Fibroblast of mammary gland (primary cell): Measurements from ENCODE around the gene FMN1.

ENCODE experiments used
- DNase-seq: peaks from one replicate; pipeline ENCODE4 v3.0.0-alpha.2; 2010; ENCODE audit warnings: low read depth
- H3K4me3 ChIP-seq: 2 replicates; pipeline ENCODE4 v1.5.1; 2011; ENCODE audit warnings: low read depth, mild to moderate bottlenecking, low read length, moderate library complexity; ENCODE audit not compliant: control insufficient read depth
- TF ChIP-seq, protein P1 (sequence below): conservative IDR thresholded peaks from 2 replicates; pipeline ENCODE4 v1.5.1; 2011; ENCODE audit warnings: low read depth, low read length, inconsistent platforms; ENCODE audit not compliant: control insufficient read depth, insufficient read depth

Gene FMN1

DNA sequence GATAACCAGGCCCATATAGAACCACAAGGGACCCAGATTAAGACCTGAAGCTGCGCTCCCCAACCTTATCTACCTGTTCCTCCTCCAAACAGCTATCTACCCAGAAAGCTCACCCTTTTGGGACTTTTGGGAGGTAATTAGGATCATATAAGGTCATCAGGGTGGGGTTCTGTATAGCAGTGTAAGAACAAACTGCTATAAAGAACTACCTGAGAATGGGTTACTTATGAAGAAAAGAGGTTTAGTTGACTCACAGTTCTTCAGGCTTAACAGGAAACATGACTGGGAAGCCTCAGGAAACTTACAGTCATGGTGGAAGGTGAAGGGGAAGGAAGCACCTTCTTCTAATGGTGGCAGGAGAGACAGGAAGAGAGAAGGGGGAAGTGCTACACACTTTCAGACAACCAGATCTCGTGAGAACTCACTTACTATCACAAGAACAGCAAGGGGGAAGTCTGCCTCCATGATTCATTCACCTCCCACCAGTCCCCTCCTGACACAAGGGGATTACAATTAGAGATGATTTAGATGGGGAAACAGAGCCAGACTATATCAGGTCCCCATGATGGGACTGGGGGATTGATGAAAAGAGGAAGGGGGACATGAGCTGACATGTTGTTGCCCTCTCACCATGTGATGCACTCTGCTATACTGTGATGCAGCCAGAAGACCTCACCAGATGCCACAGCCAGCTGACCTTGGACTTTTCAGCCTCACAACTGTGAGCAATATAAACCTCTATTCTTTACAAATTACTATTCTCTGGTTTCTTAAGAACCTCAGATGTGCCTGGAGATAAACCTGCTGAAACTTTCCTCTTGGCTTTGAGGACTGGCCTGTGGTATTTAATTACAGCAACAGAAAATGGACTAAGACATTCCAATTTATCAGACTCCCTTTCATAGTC, 15.3 kb upstream of the FMN1 start:
- H3K4me3 ChIP-seq: no peak overlapping the region
- no peak for DNase-seq
- TF ChIP-seq, protein P1, sequence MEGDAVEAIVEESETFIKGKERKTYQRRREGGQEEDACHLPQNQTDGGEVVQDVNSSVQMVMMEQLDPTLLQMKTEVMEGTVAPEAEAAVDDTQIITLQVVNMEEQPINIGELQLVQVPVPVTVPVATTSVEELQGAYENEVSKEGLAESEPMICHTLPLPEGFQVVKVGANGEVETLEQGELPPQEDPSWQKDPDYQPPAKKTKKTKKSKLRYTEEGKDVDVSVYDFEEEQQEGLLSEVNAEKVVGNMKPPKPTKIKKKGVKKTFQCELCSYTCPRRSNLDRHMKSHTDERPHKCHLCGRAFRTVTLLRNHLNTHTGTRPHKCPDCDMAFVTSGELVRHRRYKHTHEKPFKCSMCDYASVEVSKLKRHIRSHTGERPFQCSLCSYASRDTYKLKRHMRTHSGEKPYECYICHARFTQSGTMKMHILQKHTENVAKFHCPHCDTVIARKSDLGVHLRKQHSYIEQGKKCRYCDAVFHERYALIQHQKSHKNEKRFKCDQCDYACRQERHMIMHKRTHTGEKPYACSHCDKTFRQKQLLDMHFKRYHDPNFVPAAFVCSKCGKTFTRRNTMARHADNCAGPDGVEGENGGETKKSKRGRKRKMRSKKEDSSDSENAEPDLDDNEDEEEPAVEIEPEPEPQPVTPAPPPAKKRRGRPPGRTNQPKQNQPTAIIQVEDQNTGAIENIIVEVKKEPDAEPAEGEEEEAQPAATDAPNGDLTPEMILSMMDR: no peak

DNA sequence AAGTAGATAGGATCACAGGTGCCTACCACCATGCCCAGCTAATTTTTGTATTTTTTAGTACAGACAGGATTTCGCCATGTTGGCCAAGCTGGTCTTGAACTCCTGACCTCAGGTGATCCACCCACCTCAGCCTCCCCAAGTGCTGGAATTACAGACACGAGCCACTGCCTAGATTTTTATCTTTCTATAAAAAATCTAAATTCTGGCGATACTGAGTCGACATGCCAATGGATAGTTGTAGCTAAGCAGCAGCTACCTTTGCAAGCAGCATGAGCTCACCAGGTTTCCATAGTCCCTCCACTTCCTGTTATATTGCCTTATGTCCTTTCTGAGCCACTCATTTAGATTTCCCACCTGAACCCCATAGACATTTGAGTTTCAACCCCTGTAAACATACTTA, 13.1 kb upstream of the FMN1 start:
- no peak for DNase-seq
- H3K4me3 ChIP-seq: no peak overlapping the region
- TF ChIP-seq, protein P1: no peak

DNA sequence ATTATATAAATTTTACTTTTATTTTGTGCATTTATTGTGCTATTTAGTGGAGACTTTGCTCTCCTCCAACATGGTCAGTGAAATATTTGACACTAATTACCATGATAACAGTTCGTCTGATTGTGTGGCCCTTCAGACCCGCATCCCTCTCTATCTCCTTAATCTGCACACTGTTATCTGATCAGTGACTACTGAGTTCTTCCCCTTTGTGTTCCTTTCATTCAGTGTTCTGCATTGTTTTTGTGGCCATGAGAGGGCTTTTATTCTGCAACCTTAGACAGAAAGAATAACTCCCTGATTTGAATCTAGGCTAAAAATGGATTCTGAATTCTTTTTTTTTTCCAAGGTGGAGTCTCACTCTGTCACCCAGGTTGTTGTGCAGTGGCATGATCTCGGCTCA, 11.9 kb upstream of the FMN1 start:
- no peak overlapping the region for H3K4me3 ChIP-seq
- TF ChIP-seq, protein P1: no peak
- DNase-seq: no peak

DNA sequence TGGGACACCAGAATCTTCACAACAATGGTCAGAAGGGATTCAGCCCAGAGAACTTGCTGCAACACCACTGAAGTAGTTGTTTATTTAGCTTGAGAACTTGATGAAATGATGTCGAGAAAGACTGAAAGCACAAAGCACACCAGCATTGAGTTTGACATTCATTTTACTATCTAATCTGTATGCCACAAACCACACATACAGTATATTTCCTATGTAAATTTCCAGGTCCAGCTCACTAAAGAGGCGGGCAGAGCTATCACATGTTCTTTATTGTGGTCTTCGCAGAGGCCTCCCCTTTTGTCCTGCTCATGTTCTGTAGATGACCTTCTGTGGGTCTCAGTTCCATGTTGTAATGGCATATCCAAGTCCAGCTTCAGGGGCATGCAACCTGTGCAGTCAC, 10.4 kb upstream of the FMN1 start:
- no peak for DNase-seq
- TF ChIP-seq, protein P1: no peak
- H3K4me3 ChIP-seq: no peak overlapping the region

DNA sequence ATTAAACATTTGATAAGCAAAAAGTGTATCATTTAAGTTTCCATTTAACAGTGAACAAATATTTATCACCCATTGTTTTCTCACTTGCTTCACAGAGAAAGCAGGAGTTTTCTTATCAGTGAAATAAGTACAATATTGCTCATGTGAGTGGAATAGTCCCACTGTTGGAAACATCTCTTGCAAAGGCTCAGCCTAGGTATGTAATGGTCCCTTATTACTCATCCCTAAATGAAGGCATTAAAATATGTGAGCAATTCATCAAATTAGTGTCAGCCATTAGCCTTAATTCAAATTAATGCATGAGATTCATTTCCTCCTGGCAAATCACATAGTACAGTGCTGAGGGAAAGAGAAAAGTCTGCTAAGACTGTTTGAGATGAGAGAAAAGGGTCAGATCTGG, 9.6 kb upstream of the FMN1 start:
- TF ChIP-seq, protein P1: no peak
- DNase-seq: no peak
- H3K4me3 ChIP-seq: no peak overlapping the region

DNA sequence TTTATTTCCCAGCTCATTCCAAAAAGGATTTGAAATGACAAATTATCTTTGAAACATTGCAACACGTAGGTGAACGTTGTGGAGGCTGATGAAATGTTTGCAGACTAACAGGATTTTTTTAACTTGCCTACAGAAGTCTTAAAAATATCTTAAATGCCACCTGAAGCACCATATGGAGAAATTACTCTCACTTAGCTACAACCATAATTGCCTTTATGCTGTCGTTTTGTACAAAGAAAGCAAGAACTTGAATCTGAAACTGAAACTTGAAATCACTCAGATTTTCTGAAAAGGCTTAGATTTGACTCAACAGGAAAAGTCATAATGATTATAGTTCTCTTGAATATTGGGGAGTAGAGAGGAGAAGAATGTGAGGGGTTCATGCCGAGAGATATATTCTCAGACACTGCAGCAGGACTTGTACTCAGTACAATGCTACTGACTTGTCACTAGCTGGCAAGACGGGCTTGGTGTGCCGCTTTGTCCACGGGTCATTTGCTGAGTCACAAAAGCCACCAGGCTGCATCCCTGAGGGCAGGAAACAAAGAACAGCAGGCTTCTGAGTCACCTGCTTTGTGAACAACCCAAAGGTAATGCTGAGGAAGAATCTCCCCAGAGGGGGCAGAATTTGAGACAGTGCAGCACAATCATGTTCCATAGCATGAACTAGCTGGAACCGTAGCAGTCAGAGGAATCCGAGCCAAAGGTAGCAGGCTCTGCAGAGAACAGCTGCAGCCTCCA, 7.1 kb upstream of the FMN1 start:
- TF ChIP-seq, protein P1: peak; percentile 19
- no peak overlapping the region for H3K4me3 ChIP-seq
- DNase-seq: peak; percentile 30
